ENCODE data around the gene NEUROD2.

Gene NEUROD2

DNA sequence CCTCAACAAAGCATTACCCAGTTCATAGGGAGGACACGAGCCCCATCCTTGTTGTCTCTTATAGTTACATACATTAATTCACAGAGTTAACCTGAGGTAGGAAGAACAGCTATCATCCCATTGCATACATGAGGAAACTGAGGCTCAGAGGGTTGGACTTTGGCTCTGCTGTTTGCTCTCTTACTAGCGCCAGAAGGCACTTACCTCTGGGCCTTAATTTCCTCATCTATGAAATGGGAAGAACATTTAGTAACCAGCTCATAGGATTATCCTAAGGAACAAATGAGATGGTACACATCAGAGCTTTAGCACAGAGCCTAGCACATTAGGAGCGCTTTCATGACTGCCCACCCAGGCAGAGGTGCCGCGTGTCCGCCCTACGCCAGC lies 27.6 kb downstream of the NEUROD2 start:
- no peak for DNase-seq (ENCODE audit: low read depth, low spot score)

DNA sequence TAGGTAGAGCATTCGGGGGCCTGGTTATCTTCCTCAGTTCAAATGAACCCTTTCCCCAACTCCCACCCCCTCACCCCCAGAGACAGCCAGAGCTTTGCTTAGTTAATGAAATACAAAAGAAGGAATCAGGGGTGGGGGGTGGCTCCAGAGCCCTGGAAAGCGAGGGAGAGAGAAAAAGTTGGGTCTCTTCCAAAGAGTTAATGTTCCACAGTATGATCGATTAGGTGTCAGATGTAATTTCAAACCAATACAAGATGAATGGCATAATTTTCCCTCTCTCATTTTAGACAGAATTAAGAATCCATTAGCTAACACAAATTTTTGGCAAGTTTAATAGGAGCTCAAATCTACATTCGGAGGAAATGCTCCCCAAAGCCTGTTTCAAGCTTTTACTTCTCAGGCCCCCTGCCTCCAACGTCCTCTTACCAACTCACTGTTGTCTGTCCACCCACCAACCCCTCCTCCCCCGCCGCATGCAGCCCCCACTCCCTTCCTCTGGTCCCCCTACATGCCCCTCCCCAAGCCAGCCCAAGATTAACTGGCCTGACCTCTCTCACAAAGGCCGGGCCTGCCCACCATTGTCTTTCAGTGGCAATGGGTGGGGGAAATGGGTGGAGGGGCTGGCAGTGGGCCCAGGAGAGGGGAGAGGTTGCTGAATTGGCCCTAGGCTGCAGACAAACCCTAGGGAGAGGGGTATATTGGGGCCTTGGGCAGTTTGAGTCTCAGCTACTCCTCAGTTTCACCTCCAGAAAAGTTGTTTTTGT lies 28.2 kb downstream of the NEUROD2 start:
- no peak for DNase-seq (ENCODE audit: low read depth, low spot score)

DNA sequence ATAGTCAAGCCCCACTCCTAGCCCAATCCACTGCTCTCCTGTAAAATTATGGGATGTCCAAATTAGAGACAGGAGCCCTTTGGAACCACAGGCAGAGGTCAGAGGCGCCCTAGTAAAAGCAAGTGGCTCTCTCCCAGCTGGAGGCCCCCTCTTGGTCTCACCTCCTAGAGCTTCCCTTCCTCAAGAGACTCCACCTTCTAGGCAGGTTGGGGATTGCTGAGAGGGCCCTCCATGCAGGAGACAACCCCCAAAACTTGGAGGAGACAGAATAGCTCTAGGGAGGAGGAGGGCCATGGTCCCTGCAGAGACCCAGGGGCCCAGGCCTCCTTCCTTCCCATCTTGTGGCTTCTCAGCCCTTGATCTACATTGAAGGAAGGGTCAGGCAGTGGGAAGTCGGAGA lies 29.4 kb downstream of the NEUROD2 start:
- no peak for DNase-seq (ENCODE audit: low read depth, low spot score)

GRCh38 chr17:39576187-39576586 lies 31.5 kb downstream of the NEUROD2 start:
- no peak for DNase-seq (ENCODE audit: low read depth, low spot score)

GRCh38 chr17:39573447-39574298 lies 34.0 kb downstream of the NEUROD2 start:
- no peak for DNase-seq (ENCODE audit: low read depth, low spot score)

GRCh38 chr17:39572121-39572520 lies 35.6 kb downstream of the NEUROD2 start:
- no peak for DNase-seq (ENCODE audit: low read depth, low spot score)

DNA sequence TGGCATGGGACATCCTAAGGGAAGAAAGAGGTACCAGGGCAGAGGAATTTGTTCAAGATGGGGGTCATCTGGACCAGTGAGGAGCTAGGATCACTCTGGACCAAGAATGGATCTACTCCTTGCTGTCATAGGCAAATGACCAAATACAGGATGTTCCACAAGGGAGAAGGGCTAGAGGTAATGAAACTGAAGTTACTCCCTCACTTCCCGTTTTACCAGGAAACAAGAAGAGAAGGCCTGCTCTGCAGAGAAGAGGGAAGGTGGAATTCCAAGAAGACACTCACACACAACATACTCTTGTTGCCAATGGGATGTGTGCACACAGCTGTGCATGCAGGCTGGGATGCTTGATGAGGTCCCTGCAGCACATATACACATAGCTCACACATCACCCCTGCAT lies 38.6 kb downstream of the NEUROD2 start:
- DNase-seq (ENCODE audit: low read depth, low spot score): no peak

- no peak for DNase-seq (ENCODE audit: low read depth, low spot score)
Observed at GRCh38 chr17:39568702-39569101, 39.0 kb downstream of the NEUROD2 start.

DNA sequence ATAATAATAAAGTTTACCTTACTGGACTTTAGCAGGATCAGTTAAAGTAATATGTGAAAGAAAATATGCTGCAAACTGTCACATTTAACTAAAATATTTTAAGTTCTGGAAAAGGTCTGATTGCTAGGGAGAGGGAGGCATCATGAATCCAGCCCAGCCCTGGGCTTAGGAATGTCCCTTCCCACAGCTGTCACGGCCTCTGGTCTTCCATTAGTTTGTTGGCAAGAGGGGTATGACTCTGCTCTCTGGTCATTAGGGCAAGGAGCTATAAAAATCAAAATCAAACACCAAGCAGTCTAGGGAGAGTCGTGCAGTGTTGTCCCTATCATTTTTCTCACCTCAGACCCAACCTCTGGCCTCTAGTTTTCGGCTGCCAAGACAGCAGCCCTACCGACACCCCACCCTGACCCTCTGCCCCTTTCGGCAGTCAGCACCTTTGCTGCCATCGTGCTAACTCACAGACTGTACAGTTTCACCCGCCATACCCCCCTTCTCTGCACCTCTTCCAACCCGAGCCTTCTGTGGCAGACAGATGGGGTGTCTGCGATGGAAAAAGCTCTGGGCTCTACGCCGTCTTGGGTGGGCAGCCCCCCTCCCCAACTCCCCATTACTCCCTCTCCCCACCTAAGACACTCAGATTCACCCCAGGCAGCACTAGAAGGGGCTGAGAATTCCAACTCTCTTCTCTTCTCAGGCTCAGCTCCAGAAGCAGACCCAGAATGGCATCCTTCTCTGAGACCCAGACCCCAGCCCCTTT lies 41.4 kb downstream of the NEUROD2 start:
- DNase-seq (ENCODE audit: low read depth, low spot score): no peak

DNA sequence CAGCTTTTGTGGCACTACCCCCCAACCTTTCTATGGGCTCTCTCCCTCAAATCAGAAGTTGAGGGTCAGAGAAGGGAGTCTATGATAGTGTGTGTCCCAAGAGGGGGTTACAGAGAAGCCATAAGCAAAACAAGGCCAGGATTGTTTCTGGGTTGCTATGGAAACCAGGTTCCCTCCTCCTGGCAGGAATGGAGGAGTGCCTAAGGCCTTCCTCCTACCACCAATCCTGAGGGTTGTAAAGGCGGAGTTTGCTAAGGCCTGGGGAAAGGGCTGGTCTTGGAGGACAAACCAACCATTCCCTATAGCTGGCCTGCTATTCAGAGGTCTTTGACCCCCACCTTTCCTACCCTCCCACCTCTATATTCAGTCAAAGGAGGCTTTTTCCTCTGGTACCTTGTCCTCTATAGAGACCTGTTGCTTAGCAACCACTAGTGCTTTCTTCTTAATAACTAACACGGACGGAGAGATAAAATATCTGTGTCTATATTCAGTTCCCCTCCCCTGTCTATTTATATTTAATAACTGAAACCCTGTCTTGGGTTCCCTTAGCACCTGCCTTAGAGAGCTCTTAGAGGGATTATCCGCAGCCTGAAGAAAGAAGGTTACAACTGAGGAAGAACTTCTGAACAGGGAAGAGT lies 43.4 kb downstream of the NEUROD2 start:
- DNase-seq (ENCODE audit: low read depth, low spot score): no peak

GRCh38 chr17:39563476-39563875 lies 44.2 kb downstream of the NEUROD2 start:
- no peak for DNase-seq (ENCODE audit: low read depth, low spot score)

DNA sequence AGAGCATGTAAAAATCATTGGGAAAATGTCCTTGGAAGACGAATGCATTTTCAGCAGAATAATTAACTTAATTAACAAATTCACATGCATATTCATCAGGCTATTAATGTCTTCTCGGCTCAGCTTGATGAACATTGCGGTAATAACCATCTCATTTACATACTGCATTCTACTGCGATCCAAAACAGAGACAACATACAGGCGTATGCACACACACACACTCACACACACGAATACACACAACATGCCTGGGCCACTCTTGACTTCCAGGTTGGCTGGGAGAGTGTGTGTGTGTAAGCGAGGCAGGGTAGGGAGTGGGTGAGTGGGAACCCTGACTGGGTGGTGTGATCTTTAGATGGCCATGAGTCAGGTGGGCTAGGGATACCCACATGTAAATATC lies 44.7 kb downstream of the NEUROD2 start:
- no peak for DNase-seq (ENCODE audit: low read depth, low spot score)

DNA sequence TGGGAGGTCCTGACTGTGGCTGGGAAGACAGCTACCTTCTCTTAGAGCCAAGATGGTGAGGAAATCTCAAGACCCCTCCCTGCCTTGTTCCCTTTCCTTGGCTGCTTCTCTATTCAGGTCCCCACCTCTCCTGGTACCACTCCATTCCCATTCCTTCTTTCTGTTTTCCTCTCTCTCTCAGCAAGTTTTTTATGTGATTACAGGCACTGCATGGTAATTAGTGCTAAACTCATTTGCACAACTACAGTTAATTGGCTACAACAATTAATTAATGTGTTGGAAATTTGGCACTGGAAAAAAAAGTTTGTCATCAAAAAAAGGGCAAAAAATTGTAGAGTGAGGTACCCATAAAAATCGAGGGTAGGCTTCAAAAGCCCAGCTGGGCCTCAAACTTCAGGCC lies 45.3 kb downstream of the NEUROD2 start:
- DNase-seq (ENCODE audit: low read depth, low spot score): no peak

DNA sequence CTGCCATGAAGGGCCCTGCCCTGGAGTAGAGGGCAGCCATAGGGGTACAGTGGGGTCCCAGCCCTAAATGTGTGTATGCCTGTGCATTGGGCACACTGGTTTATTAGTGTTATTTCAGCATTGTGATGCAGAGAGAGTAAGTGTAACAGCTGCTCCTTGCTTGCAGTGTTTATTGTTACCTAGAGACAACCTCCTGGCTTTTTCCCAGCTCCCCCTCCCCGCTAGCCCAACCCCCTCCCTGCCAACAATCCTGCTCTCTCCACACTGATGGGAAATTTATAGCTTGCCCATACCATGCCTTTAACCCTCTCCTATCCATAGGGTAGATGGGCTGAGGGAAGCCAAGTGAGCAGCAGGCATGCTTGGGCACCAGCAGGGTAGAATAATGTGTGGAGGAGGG lies 51.3 kb downstream of the NEUROD2 start:
- DNase-seq (ENCODE audit: low read depth, low spot score): no peak

GRCh38 chr17:39555368-39555767 lies 52.4 kb downstream of the NEUROD2 start:
- no peak for DNase-seq (ENCODE audit: low read depth, low spot score)
